ENCODE measurements around the gene TMX4. TPM values are rescaled to one million over a fixed set of nuclear protein-coding genes. Genes with fewer than 3 reads are reported as not detected.

The TMX4 gene
- total RNA-seq, 1 experiment from 2014 or later, result 7.1 TPM

Other genes with a start within 250 kb of the TMX4 start
- not detected in 2 replicates for gene HAO1, start 79.3 kb downstream of the TMX4 start, total RNA-seq (2014; rRNA removed; shearing (Covaris generic))
- gene PLCB1, start 112.5 kb upstream of the TMX4 start, total RNA-seq (2014; rRNA removed; shearing (Covaris generic)), result 5.8 and 13.3 TPM in 2 replicates